Measurements from ENCODE around the gene THEM4.

DNA sequence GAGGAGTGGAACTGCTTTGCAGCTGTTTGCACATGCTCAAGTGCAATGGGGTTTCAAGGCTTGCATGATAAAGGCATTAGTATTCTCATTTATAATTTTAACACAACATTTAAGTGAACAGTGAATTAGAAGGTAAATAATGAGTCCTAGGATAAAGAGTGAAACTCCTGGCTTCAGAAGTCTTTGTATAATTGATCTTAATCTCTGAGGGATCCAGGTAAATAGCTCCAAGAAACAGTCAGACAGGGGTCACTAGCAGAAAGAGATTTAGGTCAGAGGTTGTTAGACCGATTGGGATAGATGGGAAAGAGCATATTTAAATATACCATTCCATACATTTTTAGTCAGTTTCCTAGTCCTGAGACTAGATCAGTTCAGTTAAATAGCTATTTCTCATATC is 14.1 kb upstream of the THEM4 start:
- TF ChIP-seq, protein P1, sequence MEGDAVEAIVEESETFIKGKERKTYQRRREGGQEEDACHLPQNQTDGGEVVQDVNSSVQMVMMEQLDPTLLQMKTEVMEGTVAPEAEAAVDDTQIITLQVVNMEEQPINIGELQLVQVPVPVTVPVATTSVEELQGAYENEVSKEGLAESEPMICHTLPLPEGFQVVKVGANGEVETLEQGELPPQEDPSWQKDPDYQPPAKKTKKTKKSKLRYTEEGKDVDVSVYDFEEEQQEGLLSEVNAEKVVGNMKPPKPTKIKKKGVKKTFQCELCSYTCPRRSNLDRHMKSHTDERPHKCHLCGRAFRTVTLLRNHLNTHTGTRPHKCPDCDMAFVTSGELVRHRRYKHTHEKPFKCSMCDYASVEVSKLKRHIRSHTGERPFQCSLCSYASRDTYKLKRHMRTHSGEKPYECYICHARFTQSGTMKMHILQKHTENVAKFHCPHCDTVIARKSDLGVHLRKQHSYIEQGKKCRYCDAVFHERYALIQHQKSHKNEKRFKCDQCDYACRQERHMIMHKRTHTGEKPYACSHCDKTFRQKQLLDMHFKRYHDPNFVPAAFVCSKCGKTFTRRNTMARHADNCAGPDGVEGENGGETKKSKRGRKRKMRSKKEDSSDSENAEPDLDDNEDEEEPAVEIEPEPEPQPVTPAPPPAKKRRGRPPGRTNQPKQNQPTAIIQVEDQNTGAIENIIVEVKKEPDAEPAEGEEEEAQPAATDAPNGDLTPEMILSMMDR (IDR thresholded peaks at IDR 0.05): no peak
- TF ChIP-seq POLR2A (IDR thresholded peaks at IDR 0.05): no peak
